HCT116 (cell line): ENCODE data around the gene SLAIN2. TPM values are rescaled to one million over a fixed set of nuclear protein-coding genes. Genes with fewer than 3 reads are reported as not detected.

Experiments
- ATAC-seq: fragments of 200-7000 bp; cut with Tn5 transposase; 2 replicates; pipeline ENCODE4 v1.9.1; 2020; ENCODE audit warnings: mild to moderate bottlenecking, moderate library complexity
- BruUV-seq: library from RNA; stranded (reverse); fragments of 400-500 nt; replicated peaks from 2 replicates; lab custom pipeline; 2021; lab: Mats Ljungman, UMichigan
- CTCF ChIA-PET: fragments of 300-600 bp; sonication (Branson Sonifier 250); formaldehyde crosslinking; loops from one replicate; lab custom pipeline; 2021; ENCODE audit warnings: antibody characterized with exemption; lab: Charles Lee
- POLR2A ChIA-PET: fragments of 300-600, 350-600 bp; sonication (Branson Sonifier 250); formaldehyde crosslinking; loops from one replicate; lab custom pipeline; 2021; ENCODE audit warnings: antibody characterized with exemption; lab: Charles Lee
- RAD21 ChIA-PET, 2 experiments: fragments of 300-600 bp; sonication (Branson Sonifier 250); formaldehyde crosslinking; loops; one replicate each; lab custom pipeline; 2023; ENCODE audit warnings: low total read pairs in 2 of 2; ENCODE audit not compliant: uncharacterized antibody in 2 of 2, unreplicated experiment in 2 of 2, low non-redundant PET in 1 of 2; lab: Charles Lee
- DNase-seq: peaks from one replicate; pipeline ENCODE4 v3.0.0-alpha.2; 2010; ENCODE audit warnings: low read depth, low spot score
- H2AFZ ChIP-seq: fragments of 200-600 bp; shearing (Covaris generic), sonication (generic); 2 replicates; pipeline ENCODE4 v1.6.1; 2017; ENCODE audit warnings: low read depth, mixed run types, mixed read lengths, antibody characterized with exemption, low read length; ENCODE audit not compliant: poor library complexity, severe bottlenecking
- H3K27ac ChIP-seq: 2 replicates; pipeline ENCODE4 v1.5.1; 2012; ENCODE audit warnings: low read depth, low read length
- H3K27me3 ChIP-seq: fragments of 200-600 bp; sonication (generic); 2 replicates; pipeline ENCODE4 v1.6.1; 2016; ENCODE audit warnings: mixed run types, low read length, mixed read lengths; ENCODE audit not compliant: insufficient read depth
- H3K36me3 ChIP-seq, 2 experiments: fragments of 200-500 bp in 1 of 2; fragments of 200-600 bp in 1 of 2; sonication (Bioruptor generic) in 1 of 2; sonication (generic) in 1 of 2; 2 replicates each; pipeline versions ENCODE4 v1.5.1 to v1.6.1; 2014 to 2016; ENCODE audit warnings: low read length in 2 of 2, inconsistent platforms in 1 of 2, mixed read lengths in 1 of 2, mixed run types in 1 of 2; ENCODE audit not compliant: insufficient read depth in 2 of 2, control insufficient read depth in 1 of 2
- H3K4me1 ChIP-seq, 2 experiments: fragments of 200-600 bp in 1 of 2; sonication (generic) in 1 of 2; 2 replicates each; pipeline versions ENCODE4 v1.5.1 to v1.6.1; 2012 to 2017; ENCODE audit warnings: low read length in 2 of 2, inconsistent platforms in 1 of 2, mild to moderate bottlenecking in 1 of 2, mixed read lengths in 1 of 2, mixed run types in 1 of 2, moderate library complexity in 1 of 2; ENCODE audit not compliant: insufficient read depth in 2 of 2, control insufficient read depth in 1 of 2
- H3K4me2 ChIP-seq: fragments of 200-600 bp; sonication (generic); 2 replicates; pipeline ENCODE4 v1.6.1; 2017; ENCODE audit warnings: mixed run types, low read length, mixed read lengths
- H3K4me3 ChIP-seq, 2 experiments: fragments of 200-600 bp in 1 of 2; sonication (generic) in 1 of 2; replicated peaks in 1 of 2; 2 replicates each; pipeline ENCODE4 v1.5.1; 2011 to 2016; ENCODE audit warnings: low read length in 2 of 2, control low read depth in 1 of 2, low read depth in 1 of 2, mild to moderate bottlenecking in 1 of 2, mixed read lengths in 1 of 2, mixed run types in 1 of 2
- H3K79me2 ChIP-seq: fragments of 200-600 bp; sonication (generic); 2 replicates; pipeline ENCODE4 v1.6.1; 2017; ENCODE audit warnings: mild to moderate bottlenecking, mixed run types, low read length, moderate library complexity, mixed read lengths; ENCODE audit not compliant: insufficient read depth
- H3K9ac ChIP-seq: fragments of 200-600 bp; sonication (generic); 2 replicates; pipeline ENCODE4 v1.6.1; 2016; ENCODE audit warnings: low read length, mixed read lengths
- H3K9me2 ChIP-seq: fragments of 200-600 bp; sonication (generic), shearing (Covaris generic); 2 replicates; pipeline ENCODE4 v1.6.1; 2017; ENCODE audit warnings: mixed run types, mild to moderate bottlenecking, moderate library complexity; ENCODE audit not compliant: insufficient read depth
- H3K9me3 ChIP-seq, 2 experiments: fragments of 200-500 bp in 1 of 2; fragments of 200-600 bp in 1 of 2; sonication (Bioruptor generic) in 1 of 2; sonication (generic) in 1 of 2; 2 replicates each; pipeline ENCODE4 v1.6.1; 2014 to 2017; ENCODE audit warnings: low read length in 2 of 2, mixed read lengths in 2 of 2, inconsistent platforms in 1 of 2, low read depth in 1 of 2, mild to moderate bottlenecking in 1 of 2, mixed run types in 1 of 2, moderate library complexity in 1 of 2; ENCODE audit not compliant: control insufficient read depth in 1 of 2, insufficient read depth in 1 of 2
- H4K20me1 ChIP-seq: fragments of 200-600 bp; sonication (generic), shearing (Covaris generic); 2 replicates; pipeline ENCODE4 v1.6.1; 2017; ENCODE audit warnings: mixed run types, mild to moderate bottlenecking, moderate library complexity; ENCODE audit not compliant: insufficient read depth
- CEBPB ChIP-seq: IDR thresholded peaks from 2 replicates; pipeline ENCODE4 v1.6.1; 2012; ENCODE audit warnings: low read depth
- EGR1 ChIP-seq: IDR thresholded peaks from 2 replicates; pipeline ENCODE4 v1.6.1; 2012; ENCODE audit warnings: low read depth
- EZH2 ChIP-seq: fragments of 200-600 bp; sonication (generic); IDR thresholded peaks from 2 replicates; pipeline ENCODE4 v1.6.1; 2017; ENCODE audit warnings: antibody characterized with exemption, mixed run types
- EZH2phosphoT487 ChIP-seq: fragments of 200-600 bp; IDR thresholded peaks from 2 replicates; pipeline ENCODE4 v1.6.1; 2018; ENCODE audit warnings: antibody characterized with exemption, borderline replicate concordance
- FOSL1 ChIP-seq: IDR thresholded peaks from 2 replicates; pipeline ENCODE4 v1.6.1; 2012; ENCODE audit warnings: low read depth
- POLR2A ChIP-seq: IDR thresholded peaks from 2 replicates; pipeline ENCODE4 v1.7.0; 2011; ENCODE audit warnings: borderline replicate concordance; ENCODE audit not compliant: insufficient read depth, insufficient read length; ENCODE audit errors: extremely low read depth
- POLR2AphosphoS5 ChIP-seq: IDR thresholded peaks from 2 replicates; pipeline ENCODE4 v1.6.1; 2011; ENCODE audit warnings: mild to moderate bottlenecking, low read depth, low read length, moderate library complexity
- RAD21 ChIP-seq: IDR thresholded peaks from 2 replicates; pipeline ENCODE4 v1.6.1; 2012; ENCODE audit warnings: low read depth, mild to moderate bottlenecking
- SP1 ChIP-seq: IDR thresholded peaks from 2 replicates; pipeline ENCODE4 v1.6.1; 2012; ENCODE audit warnings: low read depth
- SRF ChIP-seq: IDR thresholded peaks from 2 replicates; pipeline ENCODE4 v1.6.1; 2012; ENCODE audit warnings: low read depth
- TCF7L2 ChIP-seq: IDR thresholded peaks from 2 replicates; pipeline ENCODE4 v1.7.0; 2011; ENCODE audit warnings: borderline replicate concordance, inconsistent platforms; ENCODE audit not compliant: insufficient read depth, insufficient read length; ENCODE audit errors: extremely low read depth
- ZFX ChIP-seq: fragments of 450-650 bp; IDR thresholded peaks from 2 replicates; pipeline ENCODE4 v1.6.1; 2017
- intact Hi-C: fragments of 100-400 bp; cut with micrococcal nuclease; formaldehyde crosslinking; loops from 2 replicates; pipeline ENCODE4 v1.10.0; 2022
- total RNA-seq: library from RNA; stranded (reverse); gene quantifications from one replicate; pipeline ENCODE4 v1.2.1, GENCODE V29; 2021; ENCODE audit not compliant: unreplicated experiment
- TF ChIP-seq, protein P1 (sequence below): IDR thresholded peaks from 2 replicates; pipeline ENCODE4 v1.6.1; 2012
- TF ChIP-seq, protein P2 (sequence below): IDR thresholded peaks from 2 replicates; pipeline ENCODE4 v1.6.1; 2012; ENCODE audit warnings: low read depth

SLAIN2 gene
- total RNA-seq, 1 experiment from 2014 or later = 50.3 TPM

DNA sequence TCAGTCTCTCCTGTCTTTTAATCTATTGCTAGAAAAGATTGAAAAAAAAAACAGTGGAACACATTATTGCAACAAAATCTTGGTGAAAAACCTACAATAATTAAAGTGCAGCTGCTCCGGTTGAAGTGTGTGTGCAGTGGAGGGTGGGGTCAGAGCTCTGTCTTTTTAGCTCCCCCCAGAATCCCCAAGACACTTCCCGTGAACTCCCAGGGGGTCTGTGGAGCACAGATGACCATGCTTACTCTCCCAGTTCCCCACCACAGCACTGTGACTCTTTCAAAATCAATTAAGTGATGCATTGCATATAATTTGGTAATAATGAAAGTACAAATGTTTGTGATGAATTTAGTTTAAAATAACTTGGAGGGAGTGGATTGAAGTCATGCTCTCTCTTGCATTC is 126.1 kb downstream of the SLAIN2 start:
- Histone ChIP-seq H3K9me3 (no peaks in the 10 kb centered on the region), H3K27me3 (no peaks in the 10 kb centered on the region), H3K9me2 (no peaks in the 10 kb centered on the region), H3K79me2 (no peaks in the 10 kb centered on the region), H3K4me1 (no peaks in the 10 kb centered on the region), H3K27ac (no peak overlapping the region), H3K4me3 (no peak overlapping the region), H3K9ac (no peak overlapping the region), H3K36me3 (no peaks in the 10 kb centered on the region), H4K20me1 (no peaks in the 10 kb centered on the region), H3K4me2 (no peak overlapping the region), H2AFZ (no peak overlapping the region)
- ChIA-PET RAD21 (interaction anchor here in 1 of 2 experiments (0.5 kb wide), 1 partner anchor 9 kb away, joined by 4 read pairs; no protein-coding TSS in a partner anchor), CTCF (no interaction called here), POLR2A (no interaction called here)
- ATAC-seq (no peak), DNase-seq (no peak)
- no TSS peak for BruUV-seq
- intact Hi-C loops = no loop called here
- TF ChIP-seq ZFX (no peak), RAD21 (no peak), EGR1 (no peak), CEBPB (no peak), TCF7L2 (no peak), FOSL1 (no peak), SRF (no peak), SP1 (no peak), EZH2 (no peak), POLR2A (no peak), POLR2AphosphoS5 (no peak), EZH2phosphoT487 (no peak)
- TF ChIP-seq, protein P1, sequence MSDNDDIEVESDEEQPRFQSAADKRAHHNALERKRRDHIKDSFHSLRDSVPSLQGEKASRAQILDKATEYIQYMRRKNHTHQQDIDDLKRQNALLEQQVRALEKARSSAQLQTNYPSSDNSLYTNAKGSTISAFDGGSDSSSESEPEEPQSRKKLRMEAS = no peak
- TF ChIP-seq, protein P2, sequence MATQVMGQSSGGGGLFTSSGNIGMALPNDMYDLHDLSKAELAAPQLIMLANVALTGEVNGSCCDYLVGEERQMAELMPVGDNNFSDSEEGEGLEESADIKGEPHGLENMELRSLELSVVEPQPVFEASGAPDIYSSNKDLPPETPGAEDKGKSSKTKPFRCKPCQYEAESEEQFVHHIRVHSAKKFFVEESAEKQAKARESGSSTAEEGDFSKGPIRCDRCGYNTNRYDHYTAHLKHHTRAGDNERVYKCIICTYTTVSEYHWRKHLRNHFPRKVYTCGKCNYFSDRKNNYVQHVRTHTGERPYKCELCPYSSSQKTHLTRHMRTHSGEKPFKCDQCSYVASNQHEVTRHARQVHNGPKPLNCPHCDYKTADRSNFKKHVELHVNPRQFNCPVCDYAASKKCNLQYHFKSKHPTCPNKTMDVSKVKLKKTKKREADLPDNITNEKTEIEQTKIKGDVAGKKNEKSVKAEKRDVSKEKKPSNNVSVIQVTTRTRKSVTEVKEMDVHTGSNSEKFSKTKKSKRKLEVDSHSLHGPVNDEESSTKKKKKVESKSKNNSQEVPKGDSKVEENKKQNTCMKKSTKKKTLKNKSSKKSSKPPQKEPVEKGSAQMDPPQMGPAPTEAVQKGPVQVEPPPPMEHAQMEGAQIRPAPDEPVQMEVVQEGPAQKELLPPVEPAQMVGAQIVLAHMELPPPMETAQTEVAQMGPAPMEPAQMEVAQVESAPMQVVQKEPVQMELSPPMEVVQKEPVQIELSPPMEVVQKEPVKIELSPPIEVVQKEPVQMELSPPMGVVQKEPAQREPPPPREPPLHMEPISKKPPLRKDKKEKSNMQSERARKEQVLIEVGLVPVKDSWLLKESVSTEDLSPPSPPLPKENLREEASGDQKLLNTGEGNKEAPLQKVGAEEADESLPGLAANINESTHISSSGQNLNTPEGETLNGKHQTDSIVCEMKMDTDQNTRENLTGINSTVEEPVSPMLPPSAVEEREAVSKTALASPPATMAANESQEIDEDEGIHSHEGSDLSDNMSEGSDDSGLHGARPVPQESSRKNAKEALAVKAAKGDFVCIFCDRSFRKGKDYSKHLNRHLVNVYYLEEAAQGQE = no peak
